Lung (tissue), 12 donors: ENCODE results near the gene APLP1. TPM values are rescaled to one million over a fixed set of nuclear protein-coding genes. Genes with fewer than 3 reads are reported as not detected.

Experiments
- ATAC-seq: fragments of 200-7000 bp; cut with Tn5 transposase; one replicate; pipeline ENCODE4 v1.9.1; 2020; ENCODE audit warnings: moderate number of reproducible peaks; ENCODE audit not compliant: insufficient read depth, low FRiP score
- DNase-seq, 3 donors: peaks; one replicate each; pipeline ENCODE4 v3.0.0-alpha.2; 2013 to 2017
- H3K27ac ChIP-seq, 2 donors: one replicate each; pipeline ENCODE4 v1.5.1; 2013; ENCODE audit warnings: mild to moderate bottlenecking in 2 of 2, moderate library complexity in 2 of 2, control low read depth in 1 of 2, inconsistent platforms in 1 of 2, low read depth in 1 of 2, low read length in 1 of 2
- H3K27me3 ChIP-seq, 3 donors: one replicate each; pipeline ENCODE4 v1.5.1; 2013; ENCODE audit warnings: low read length in 2 of 3; ENCODE audit not compliant: control insufficient read depth in 3 of 3, insufficient read depth in 3 of 3
- H3K36me3 ChIP-seq, 4 donors: one replicate each; pipeline ENCODE4 v1.5.1; 2013; ENCODE audit warnings: low read length in 4 of 4, mild to moderate bottlenecking in 1 of 4, moderate library complexity in 1 of 4; ENCODE audit not compliant: control insufficient read depth in 4 of 4, insufficient read depth in 4 of 4
- H3K4me1 ChIP-seq, 5 donors: one replicate each; pipeline ENCODE4 v1.5.1; 2013; ENCODE audit warnings: low read length in 5 of 5, mild to moderate bottlenecking in 2 of 5, moderate library complexity in 1 of 5; ENCODE audit not compliant: control insufficient read depth in 5 of 5, insufficient read depth in 5 of 5
- H3K4me3 ChIP-seq: one replicate; pipeline ENCODE4 v1.5.1; 2013; ENCODE audit warnings: mild to moderate bottlenecking, control low read depth, moderate library complexity
- H3K9ac ChIP-seq, 2 donors: one replicate each; pipeline ENCODE4 v1.5.1; 2013; ENCODE audit warnings: low read length in 2 of 2, control low read depth in 1 of 2; ENCODE audit not compliant: insufficient read depth in 1 of 2
- H3K9me3 ChIP-seq, 4 donors: one replicate each; pipeline ENCODE4 v1.5.1; 2013; ENCODE audit warnings: low read length in 3 of 4, mild to moderate bottlenecking in 1 of 4, moderate library complexity in 1 of 4; ENCODE audit not compliant: control insufficient read depth in 4 of 4, insufficient read depth in 3 of 4
- WGBS, 2 donors: extraction: QIAGEN DNeasy Blood & Tissue Kit; methylation state at CpG; one replicate each; pipeline ENCODE4 v1.1.7; 2013; 5-methylcytosine and 5-hydroxymethylcytosine counted together
- polyA plus RNA-seq, 2 donors: library from polyadenylated mRNA; stranded (reverse); fragments of 200-250 nt; gene quantifications; one replicate each; pipeline ENCODE4 v1.2.1, GENCODE V29; 2013
- total RNA-seq, 2 donors: library from RNA; depleted of rRNA in 1 of 2; stranded (reverse); fragments of >200 nt in 1 of 2; gene quantifications; one replicate each; pipeline ENCODE4 v1.2.1, GENCODE V29; 2014 to 2021
- TF ChIP-seq, protein P1 (sequence below): IDR thresholded peaks from 2 replicates; pipeline ENCODE4 v1.5.1; 2012; ENCODE audit warnings: mild to moderate bottlenecking; ENCODE audit errors: control extremely low read depth, extremely low read depth
- donor health status: control.
- donor health status: control.
- donor health status: Bipolar disorder and iron deficiency.
- donor health status: healthy.
- donor health status: DM: yes; HTN: yes; CAD: no.

Gene APLP1
- total and polyA plus RNA-seq, 4 donors, result 0.94 to 6.5 (median 2.0) TPM

- DNase-seq (no peak), ATAC-seq (no peak)
- H3K9me3 ChIP-seq, result no peaks in the 10 kb centered on the region
- H3K9ac ChIP-seq, result peak overlapping the region in 1 of 2 donors; percentile 65
- H3K36me3 ChIP-seq, result peaks cover 0 to 21% (median 4%) of the 10 kb centered on the region in 4 donors
- peak overlapping the region in 1 of 2 donors; percentile 88 for H3K27ac ChIP-seq
- TF ChIP-seq, protein P1, sequence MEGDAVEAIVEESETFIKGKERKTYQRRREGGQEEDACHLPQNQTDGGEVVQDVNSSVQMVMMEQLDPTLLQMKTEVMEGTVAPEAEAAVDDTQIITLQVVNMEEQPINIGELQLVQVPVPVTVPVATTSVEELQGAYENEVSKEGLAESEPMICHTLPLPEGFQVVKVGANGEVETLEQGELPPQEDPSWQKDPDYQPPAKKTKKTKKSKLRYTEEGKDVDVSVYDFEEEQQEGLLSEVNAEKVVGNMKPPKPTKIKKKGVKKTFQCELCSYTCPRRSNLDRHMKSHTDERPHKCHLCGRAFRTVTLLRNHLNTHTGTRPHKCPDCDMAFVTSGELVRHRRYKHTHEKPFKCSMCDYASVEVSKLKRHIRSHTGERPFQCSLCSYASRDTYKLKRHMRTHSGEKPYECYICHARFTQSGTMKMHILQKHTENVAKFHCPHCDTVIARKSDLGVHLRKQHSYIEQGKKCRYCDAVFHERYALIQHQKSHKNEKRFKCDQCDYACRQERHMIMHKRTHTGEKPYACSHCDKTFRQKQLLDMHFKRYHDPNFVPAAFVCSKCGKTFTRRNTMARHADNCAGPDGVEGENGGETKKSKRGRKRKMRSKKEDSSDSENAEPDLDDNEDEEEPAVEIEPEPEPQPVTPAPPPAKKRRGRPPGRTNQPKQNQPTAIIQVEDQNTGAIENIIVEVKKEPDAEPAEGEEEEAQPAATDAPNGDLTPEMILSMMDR, result no peak
- H3K27me3 ChIP-seq, result no peaks in the 10 kb centered on the region
- H3K4me3 ChIP-seq, result peak overlapping the region; percentile 85
- H3K4me1 ChIP-seq, result peaks cover 0 to 16% (median 0%) of the 10 kb centered on the region in 5 donors
- 7 to 8% methylated on average over 17 of the region's 17 CpGs for WGBS, 2 donors
Measured at GRCh38 chr19:35898499-35898809, 30.1 kb downstream of the APLP1 start.

DNA sequence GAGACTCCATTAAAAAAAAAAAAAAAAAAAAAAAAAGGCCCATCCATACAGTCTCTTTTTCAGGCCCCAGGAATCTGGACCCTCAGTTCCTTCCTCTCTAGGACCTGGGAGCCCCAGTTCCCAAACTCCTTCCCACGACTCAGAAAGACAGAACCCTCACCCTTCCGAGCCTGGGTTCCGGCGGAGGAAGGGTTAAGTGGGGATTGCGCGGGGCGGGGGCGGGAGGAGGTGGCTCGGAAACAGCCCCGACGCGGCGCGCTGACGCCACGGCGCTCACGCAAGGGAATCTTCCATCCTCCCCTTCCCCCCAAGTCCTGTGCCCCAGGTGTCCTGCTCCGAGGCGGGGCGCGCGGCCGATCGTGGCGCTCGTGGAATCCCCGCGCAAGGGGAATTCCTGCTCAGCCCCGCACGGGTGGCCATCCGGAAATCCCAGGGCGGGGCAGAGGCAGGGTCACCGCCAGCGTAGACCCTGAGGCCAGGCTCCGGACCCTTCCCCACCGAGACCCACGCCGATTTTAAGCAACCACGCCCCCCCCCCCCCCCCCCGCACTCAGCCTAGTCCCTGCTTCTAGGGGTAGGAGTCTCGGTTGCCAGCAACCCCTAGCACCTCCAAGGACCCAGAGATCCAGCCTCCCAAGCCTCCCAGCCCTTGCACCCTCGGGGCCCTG lies 31.3 kb downstream of the APLP1 start:
- WGBS, 2 donors, result 0% methylated on average over 36 to 42 of the region's 43 CpGs
- peak overlapping the region in 1 of 2 donors; percentile 65 for H3K9ac ChIP-seq
- peaks cover 0 to 17% (median 1%) of the 10 kb centered on the region in 4 donors for H3K36me3 ChIP-seq
- ATAC-seq (peak; percentile 77), DNase-seq (peak; percentile 76 to 90 (median 83))
- H3K27me3 ChIP-seq, result no peaks in the 10 kb centered on the region
- H3K4me1 ChIP-seq, result peaks cover 0 to 18% (median 0%) of the 10 kb centered on the region in 5 donors
- H3K9me3 ChIP-seq, result no peaks in the 10 kb centered on the region
- peak overlapping the region; percentile 43 to 88 for H3K27ac ChIP-seq
- TF ChIP-seq, protein P1, result no peak
- H3K4me3 ChIP-seq, result peak overlapping the region; percentile 85

GRCh38 chr19:35901055-35901644 lies 32.8 kb downstream of the APLP1 start:
- Histone ChIP-seq H3K27ac (peak overlapping the region in 1 of 2 donors; percentile 85), H3K4me1 (peaks cover 0 to 18% (median 0%) of the 10 kb centered on the region in 5 donors)
- 68 to 75% methylated on average over 2 of the region's 2 CpGs for WGBS, 2 donors

More at GRCh38 chr19:35901055-35901644, 32.8 kb downstream of the APLP1 start:
- H3K9ac ChIP-seq, result no peak overlapping the region
- peaks cover 0 to 12% (median under 1%) of the 10 kb centered on the region in 4 donors for H3K36me3 ChIP-seq
- TF ChIP-seq, protein P1, result no peak
- DNase-seq, result no peak
- no peak for ATAC-seq
- no peaks in the 10 kb centered on the region for H3K27me3 ChIP-seq
- no peak overlapping the region for H3K4me3 ChIP-seq
- H3K9me3 ChIP-seq, result no peaks in the 10 kb centered on the region
